SK-N-SH (cell line): ENCODE results near the gene PRPF40A.

Experiments
- EP300 ChIP-seq, 2 experiments: IDR thresholded peaks; 2 replicates each; pipeline versions ENCODE4 v1.4.0 to v1.6.1; 2012; ENCODE audit warnings: borderline replicate concordance in 1 of 2, low read depth in 1 of 2, low read length in 1 of 2
- FOXJ3 ChIP-seq: sonication (generic); formaldehyde crosslinking; IDR thresholded peaks from 2 replicates; pipeline ENCODE4 v1.5.1; 2020; ENCODE audit warnings: mild to moderate bottlenecking, missing genetic modification reagents
- NRF1 ChIP-seq: IDR thresholded peaks from 2 replicates; pipeline ENCODE4 v1.6.1; 2012; ENCODE audit warnings: low read depth, mild to moderate bottlenecking, low read length
- REST ChIP-seq: IDR thresholded peaks from 2 replicates; pipeline ENCODE4 v1.6.1; 2012; ENCODE audit warnings: mild to moderate bottlenecking, low read depth, low read length, moderate library complexity
- SMC3 ChIP-seq: IDR thresholded peaks from 2 replicates; pipeline ENCODE4 v1.6.1; 2012; ENCODE audit warnings: low read depth, low read length, improper control_type of control experiment
- TCF12 ChIP-seq: IDR thresholded peaks from 2 replicates; pipeline ENCODE4 v1.4.0; 2012
- TEAD4 ChIP-seq: IDR thresholded peaks from 2 replicates; pipeline ENCODE4 v1.4.0; 2012; ENCODE audit warnings: mild to moderate bottlenecking, borderline replicate concordance; ENCODE audit not compliant: insufficient read depth
- TF ChIP-seq, protein P1 (sequence below): IDR thresholded peaks from 2 replicates; pipeline ENCODE4 v1.4.0; 2012; ENCODE audit warnings: low read depth
- TF ChIP-seq, protein P2 (sequence below): fragments of 200-600 bp; sonication (generic); IDR thresholded peaks from 2 replicates; pipeline ENCODE4 v1.6.1; 2017; ENCODE audit warnings: antibody characterized with exemption, mild to moderate bottlenecking, moderate library complexity

DNA sequence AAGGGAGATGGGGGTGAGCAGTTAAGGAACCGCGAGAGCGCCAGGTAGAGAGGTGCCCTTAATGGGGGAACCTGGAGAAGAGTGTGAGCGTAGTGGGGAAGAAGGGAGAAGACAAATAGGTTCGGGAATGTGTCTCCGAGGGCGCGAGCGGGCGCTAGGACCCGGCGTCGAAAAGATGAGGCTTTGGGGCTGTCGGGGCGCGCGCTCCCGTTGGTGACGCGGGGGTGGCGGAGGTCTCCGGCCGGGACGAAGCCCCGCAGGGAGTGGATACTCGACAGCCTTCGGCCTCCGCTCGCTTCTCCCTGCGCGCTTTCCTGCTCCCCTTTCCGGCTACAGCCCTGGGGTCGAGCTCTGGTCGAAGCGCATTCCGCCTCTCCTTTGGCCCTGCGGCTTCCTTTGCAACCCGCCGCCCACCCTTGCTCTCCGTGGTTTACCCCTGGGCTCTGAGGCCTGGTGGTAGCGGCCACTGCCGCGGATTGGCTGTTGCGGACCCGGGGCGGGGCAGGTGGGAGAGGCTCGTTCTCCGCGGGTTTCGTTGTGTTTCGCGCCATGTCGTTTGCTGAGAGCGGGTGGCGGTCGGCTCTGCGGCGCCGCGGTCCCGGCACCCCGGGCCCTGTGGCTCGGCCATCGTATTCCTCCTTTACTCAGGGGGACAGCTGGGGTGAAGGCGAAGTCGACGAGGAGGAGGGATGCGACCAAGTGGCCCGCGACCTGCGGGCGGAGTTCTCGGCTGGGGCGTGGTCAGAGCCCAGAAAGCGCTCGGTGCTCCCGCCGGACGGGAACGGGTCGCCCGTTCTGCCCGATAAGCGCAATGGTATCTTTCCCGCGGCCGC is 1.0 kb upstream of the PRPF40A start, which contains the start of gene ARL6IP6:
- TF ChIP-seq, protein P1, sequence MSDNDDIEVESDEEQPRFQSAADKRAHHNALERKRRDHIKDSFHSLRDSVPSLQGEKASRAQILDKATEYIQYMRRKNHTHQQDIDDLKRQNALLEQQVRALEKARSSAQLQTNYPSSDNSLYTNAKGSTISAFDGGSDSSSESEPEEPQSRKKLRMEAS: peak; percentile 55
- TF ChIP-seq FOXJ3 (CRISPR knock-in tag) (no peak), REST (no peak), EP300 (IDR thresholded peaks at IDR 0.05; ENCODE audit: borderline replicate concordance in 1 of 2, low read depth in 1 of 2, low read length in 1 of 2) (peak in 1 of 2 experiments; percentile 60; a peak in 1 of 4 replicates), SMC3 (no peak), TEAD4 (0 out of 2 replicates have a peak, but pooled peaks have one; percentile 9), NRF1 (no peak), TCF12 (no peak)
- TF ChIP-seq, protein P2, sequence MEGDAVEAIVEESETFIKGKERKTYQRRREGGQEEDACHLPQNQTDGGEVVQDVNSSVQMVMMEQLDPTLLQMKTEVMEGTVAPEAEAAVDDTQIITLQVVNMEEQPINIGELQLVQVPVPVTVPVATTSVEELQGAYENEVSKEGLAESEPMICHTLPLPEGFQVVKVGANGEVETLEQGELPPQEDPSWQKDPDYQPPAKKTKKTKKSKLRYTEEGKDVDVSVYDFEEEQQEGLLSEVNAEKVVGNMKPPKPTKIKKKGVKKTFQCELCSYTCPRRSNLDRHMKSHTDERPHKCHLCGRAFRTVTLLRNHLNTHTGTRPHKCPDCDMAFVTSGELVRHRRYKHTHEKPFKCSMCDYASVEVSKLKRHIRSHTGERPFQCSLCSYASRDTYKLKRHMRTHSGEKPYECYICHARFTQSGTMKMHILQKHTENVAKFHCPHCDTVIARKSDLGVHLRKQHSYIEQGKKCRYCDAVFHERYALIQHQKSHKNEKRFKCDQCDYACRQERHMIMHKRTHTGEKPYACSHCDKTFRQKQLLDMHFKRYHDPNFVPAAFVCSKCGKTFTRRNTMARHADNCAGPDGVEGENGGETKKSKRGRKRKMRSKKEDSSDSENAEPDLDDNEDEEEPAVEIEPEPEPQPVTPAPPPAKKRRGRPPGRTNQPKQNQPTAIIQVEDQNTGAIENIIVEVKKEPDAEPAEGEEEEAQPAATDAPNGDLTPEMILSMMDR: no peak
